Panc1 (cell line): ENCODE results near the gene HOATZ. TPM values are rescaled to one million over a fixed set of nuclear protein-coding genes. Genes with fewer than 3 reads are reported as not detected.

Experiments
- ATAC-seq: fragments of 200-7000 bp; cut with Tn5 transposase; 2 replicates; pipeline ENCODE4 v1.9.1; 2020; ENCODE audit warnings: mild to moderate bottlenecking, moderate library complexity
- BruUV-seq: library from RNA; stranded (reverse); fragments of 400-500 nt; replicated peaks from 2 replicates; lab custom pipeline; 2021; lab: Mats Ljungman, UMichigan
- CTCF ChIA-PET: fragments of 300-600 bp; sonication (Branson Sonifier 250); formaldehyde crosslinking; loops from one replicate; lab custom pipeline; 2022; ENCODE audit warnings: antibody characterized with exemption; lab: Charles Lee
- POLR2A ChIA-PET: fragments of 300-600 bp; sonication (Branson Sonifier 250); formaldehyde crosslinking; loops from one replicate; lab custom pipeline; 2022; ENCODE audit warnings: antibody characterized with exemption; lab: Charles Lee
- DNase-seq: peaks from one replicate; pipeline ENCODE4 v3.0.0-alpha.2; 2010; ENCODE audit warnings: low read depth, low spot score
- H3K27ac ChIP-seq: 2 replicates; pipeline ENCODE4 v1.5.1; 2011; ENCODE audit warnings: mild to moderate bottlenecking, low read length, inconsistent platforms
- H3K27me3 ChIP-seq: fragments of 200-500 bp; sonication (Bioruptor generic); 2 replicates; pipeline ENCODE4 v1.6.0; 2014; ENCODE audit warnings: low read length, inconsistent platforms; ENCODE audit not compliant: control insufficient read depth, insufficient read depth
- H3K36me3 ChIP-seq: fragments of 200-500 bp; sonication (Bioruptor generic); 2 replicates; pipeline ENCODE4 v1.5.1; 2014; ENCODE audit warnings: inconsistent platforms, mild to moderate bottlenecking, low read length, moderate library complexity; ENCODE audit not compliant: control insufficient read depth, insufficient read depth
- H3K4me1 ChIP-seq: 2 replicates; pipeline ENCODE4 v1.5.1; 2011; ENCODE audit warnings: inconsistent platforms, mild to moderate bottlenecking, low read length, moderate library complexity; ENCODE audit not compliant: control insufficient read depth, insufficient read depth
- H3K4me3 ChIP-seq, 2 experiments: 2 replicates each; pipeline ENCODE4 v1.5.1; 2011 to 2012; ENCODE audit warnings: low read depth in 2 of 2, low read length in 2 of 2, mild to moderate bottlenecking in 2 of 2, inconsistent platforms in 1 of 2, moderate library complexity in 1 of 2
- H3K9me3 ChIP-seq: fragments of 200-500 bp; sonication (Bioruptor generic); 2 replicates; pipeline ENCODE4 v1.5.1; 2014; ENCODE audit warnings: low read depth, mild to moderate bottlenecking, inconsistent platforms, low read length, moderate library complexity; ENCODE audit not compliant: control insufficient read depth, insufficient read depth
- CTCF ChIP-seq: fragments of 450-650 bp; IDR thresholded peaks from 2 replicates; pipeline ENCODE4 v1.5.1; 2017; ENCODE audit warnings: mild to moderate bottlenecking
- POLR2AphosphoS5 ChIP-seq: IDR thresholded peaks from 2 replicates; pipeline ENCODE4 v1.6.1; 2012; ENCODE audit warnings: mild to moderate bottlenecking, low read depth, low read length, moderate library complexity
- SIN3A ChIP-seq: IDR thresholded peaks from 2 replicates; pipeline ENCODE4 v1.6.1; 2012; ENCODE audit warnings: low read depth, mild to moderate bottlenecking, low read length, moderate library complexity, borderline replicate concordance; ENCODE audit not compliant: insufficient read depth
- TCF7L2 ChIP-seq: IDR thresholded peaks from 2 replicates; pipeline ENCODE4 v1.6.1; 2011; ENCODE audit warnings: mild to moderate bottlenecking, low read depth, low read length, inconsistent platforms
- in situ Hi-C: cut with HindIII; loops from 2 replicates; pipeline ENCODE4 v1.10.0; 2016; ENCODE audit warnings: low sequenced_read_pairs, low pct_unique_long_range_greater_than_20kb
- intact Hi-C: fragments of 100-400 bp; cut with micrococcal nuclease; formaldehyde crosslinking; loops from one replicate; pipeline ENCODE4 v1.10.0; 2022; ENCODE audit not compliant: unreplicated experiment
- total RNA-seq: library from RNA; stranded (reverse); gene quantifications from one replicate; pipeline ENCODE4 v1.2.1, GENCODE V29; 2021; ENCODE audit not compliant: unreplicated experiment
- TF ChIP-seq, protein P1 (sequence below), 2 experiments: IDR thresholded peaks; 2 replicates each; pipeline ENCODE4 v1.6.1; 2011 to 2012; ENCODE audit warnings: low read depth in 2 of 2, control low read depth in 1 of 2, low read length in 1 of 2, mild to moderate bottlenecking in 1 of 2, moderate library complexity in 1 of 2; ENCODE audit not compliant: insufficient read depth in 1 of 2

The HOATZ gene
- total RNA-seq, 1 experiment from 2014 or later, result not detected

- no TSS peak for BruUV-seq
- H3K4me1 ChIP-seq, result no peaks in the 10 kb centered on the region
- POLR2A ChIA-PET, result no interaction called here
- CTCF ChIA-PET, result no interaction called here
- no peaks in the 10 kb centered on the region for H3K36me3 ChIP-seq
- in situ Hi-C loops, result no loop called here
- H3K27me3 ChIP-seq, result peaks cover 2% of the 10 kb centered on the region; the same call in 1 of the 2 replicates
- intact Hi-C loops, result no loop called here
- H3K4me3 ChIP-seq, result no peak overlapping the region
- no peak overlapping the region for H3K27ac ChIP-seq
- DNase-seq (no peak), ATAC-seq (no peak)
- TF ChIP-seq TCF7L2 (no peak), CTCF (no peak), SIN3A (no peak), POLR2AphosphoS5 (no peak)
- TF ChIP-seq, protein P1, sequence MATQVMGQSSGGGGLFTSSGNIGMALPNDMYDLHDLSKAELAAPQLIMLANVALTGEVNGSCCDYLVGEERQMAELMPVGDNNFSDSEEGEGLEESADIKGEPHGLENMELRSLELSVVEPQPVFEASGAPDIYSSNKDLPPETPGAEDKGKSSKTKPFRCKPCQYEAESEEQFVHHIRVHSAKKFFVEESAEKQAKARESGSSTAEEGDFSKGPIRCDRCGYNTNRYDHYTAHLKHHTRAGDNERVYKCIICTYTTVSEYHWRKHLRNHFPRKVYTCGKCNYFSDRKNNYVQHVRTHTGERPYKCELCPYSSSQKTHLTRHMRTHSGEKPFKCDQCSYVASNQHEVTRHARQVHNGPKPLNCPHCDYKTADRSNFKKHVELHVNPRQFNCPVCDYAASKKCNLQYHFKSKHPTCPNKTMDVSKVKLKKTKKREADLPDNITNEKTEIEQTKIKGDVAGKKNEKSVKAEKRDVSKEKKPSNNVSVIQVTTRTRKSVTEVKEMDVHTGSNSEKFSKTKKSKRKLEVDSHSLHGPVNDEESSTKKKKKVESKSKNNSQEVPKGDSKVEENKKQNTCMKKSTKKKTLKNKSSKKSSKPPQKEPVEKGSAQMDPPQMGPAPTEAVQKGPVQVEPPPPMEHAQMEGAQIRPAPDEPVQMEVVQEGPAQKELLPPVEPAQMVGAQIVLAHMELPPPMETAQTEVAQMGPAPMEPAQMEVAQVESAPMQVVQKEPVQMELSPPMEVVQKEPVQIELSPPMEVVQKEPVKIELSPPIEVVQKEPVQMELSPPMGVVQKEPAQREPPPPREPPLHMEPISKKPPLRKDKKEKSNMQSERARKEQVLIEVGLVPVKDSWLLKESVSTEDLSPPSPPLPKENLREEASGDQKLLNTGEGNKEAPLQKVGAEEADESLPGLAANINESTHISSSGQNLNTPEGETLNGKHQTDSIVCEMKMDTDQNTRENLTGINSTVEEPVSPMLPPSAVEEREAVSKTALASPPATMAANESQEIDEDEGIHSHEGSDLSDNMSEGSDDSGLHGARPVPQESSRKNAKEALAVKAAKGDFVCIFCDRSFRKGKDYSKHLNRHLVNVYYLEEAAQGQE (IDR thresholded peaks at IDR 0.05; ENCODE audit: insufficient read depth in 1 of 2, low read depth in 2 of 2, low read length in 1 of 2), result no peak
- H3K9me3 ChIP-seq, result no peaks in the 10 kb centered on the region
Measured at GRCh38 chr11:111476956-111477355, 37.6 kb upstream of the HOATZ start.

DNA sequence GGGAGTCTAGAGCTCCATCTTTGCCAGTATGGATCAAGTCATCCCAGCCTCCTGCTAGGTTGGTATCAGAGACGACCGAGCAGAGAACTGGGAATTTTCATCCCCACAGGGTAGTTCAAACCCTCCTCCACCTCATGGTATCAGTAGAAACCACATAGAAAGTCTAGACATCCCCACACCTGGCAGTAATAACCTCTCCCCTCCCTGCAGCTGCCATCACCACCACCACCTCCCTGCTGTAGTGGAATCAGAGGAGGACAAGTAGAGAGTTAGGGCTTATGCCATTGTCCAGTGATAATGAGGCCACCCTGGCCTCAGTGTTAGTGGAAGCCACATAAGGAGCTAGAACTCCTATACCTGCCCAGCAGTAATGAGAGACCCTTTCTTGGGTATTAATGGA lies 36.7 kb upstream of the HOATZ start:
- H3K27me3 ChIP-seq, result peaks cover 2% of the 10 kb centered on the region; the same call in 1 of the 2 replicates
- in situ Hi-C loops, result no loop called here
- CTCF ChIA-PET, result no interaction called here
- no peaks in the 10 kb centered on the region for H3K36me3 ChIP-seq
- no peak for DNase-seq
- intact Hi-C loops, result no loop called here
- BruUV-seq, result no TSS peak
- no peak for ATAC-seq
- H3K27ac ChIP-seq, result no peak overlapping the region
- no peaks in the 10 kb centered on the region for H3K9me3 ChIP-seq
- no peak overlapping the region for H3K4me3 ChIP-seq
- POLR2A ChIA-PET, result no interaction called here
- no peaks in the 10 kb centered on the region for H3K4me1 ChIP-seq
- TF ChIP-seq CTCF (no peak), SIN3A (no peak), TCF7L2 (no peak)
- TF ChIP-seq, protein P1 (IDR thresholded peaks at IDR 0.05; ENCODE audit: insufficient read depth in 1 of 2, low read depth in 2 of 2, low read length in 1 of 2), result no peak
